ENCODE results near the gene PBX2.
"Not testable (repeated sequence)": the region's sequence is repeated elsewhere in the genome, so short reads cannot be mapped to it uniquely, and the experiment has no call there.

The PBX2 gene

DNA sequence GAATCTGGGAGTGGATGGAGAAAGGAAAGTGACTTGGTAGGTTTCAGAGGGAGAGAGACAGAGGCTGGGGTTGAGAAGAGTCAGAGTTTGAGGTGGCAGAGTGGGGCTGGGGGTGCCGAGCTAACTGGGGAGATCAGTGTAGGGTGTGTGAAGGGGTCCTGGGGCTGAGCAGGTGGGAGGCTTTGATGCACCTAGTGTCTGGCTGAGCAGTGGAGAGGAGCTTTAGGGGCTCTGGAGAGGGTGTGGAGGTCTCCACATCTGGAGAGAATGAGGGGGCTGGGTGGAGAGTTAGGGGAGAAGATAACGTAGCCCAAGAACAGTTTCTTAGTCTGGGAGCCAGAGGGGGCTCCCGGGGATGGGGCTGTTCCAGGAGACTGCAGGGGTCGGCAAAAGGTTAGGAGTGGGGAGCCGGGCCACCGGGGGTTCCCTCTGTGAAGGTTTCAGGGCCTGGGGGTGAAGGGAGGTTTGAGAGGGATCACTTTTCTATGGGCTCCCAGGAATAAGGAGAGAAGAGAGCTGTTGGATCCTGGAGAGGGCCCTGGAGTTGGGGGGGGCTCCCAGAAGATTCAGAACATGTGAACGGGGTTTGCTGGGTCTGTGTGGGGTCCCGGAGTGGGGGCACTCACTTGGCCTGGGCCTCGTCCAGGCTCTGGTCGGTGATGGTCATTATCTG is 797 bp downstream of the PBX2 start:
- peak overlapping the region; percentile 64 for H3K4me3 ChIP-seq (ENCODE audit: low read length)
- no peak for DNase-seq (ENCODE audit: low read depth, low spot score)

DNA sequence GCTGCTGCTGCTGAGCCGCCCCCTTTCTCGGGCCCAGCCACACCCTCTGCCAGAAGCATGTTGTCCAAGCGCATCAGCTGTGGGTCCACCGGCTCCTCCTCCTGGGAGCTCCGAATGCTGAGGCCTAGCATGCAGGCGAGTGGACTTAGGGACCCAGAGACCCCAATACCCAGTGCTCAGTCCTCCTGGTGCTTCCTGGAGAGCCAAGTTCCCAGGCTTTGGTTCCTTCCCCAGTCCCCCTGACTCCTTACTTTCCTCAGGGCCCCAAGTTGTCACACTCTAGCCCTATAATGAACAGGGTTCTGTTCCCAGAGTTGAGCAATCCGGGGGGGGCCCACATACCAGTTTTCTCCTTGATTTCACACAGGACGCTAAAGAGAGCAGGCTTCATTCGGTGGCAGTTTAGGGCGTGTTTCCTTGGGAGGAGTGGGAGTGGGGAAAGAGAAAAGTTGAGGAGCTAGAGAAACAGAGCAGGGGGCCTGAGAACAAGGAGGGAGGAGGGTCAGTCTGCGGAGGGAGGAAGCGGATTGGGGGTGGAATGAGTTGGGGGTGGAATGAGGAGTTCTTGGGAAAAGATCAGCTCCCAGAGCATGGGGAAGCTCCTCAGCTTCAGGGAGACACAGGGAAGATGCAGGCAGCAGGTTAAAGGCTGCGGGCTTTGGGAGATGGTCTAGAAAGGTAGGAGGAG is 1.5 kb downstream of the PBX2 start:
- no peak for DNase-seq (ENCODE audit: low read depth, low spot score)
- H3K4me3 ChIP-seq (ENCODE audit: low read length), result peak overlapping the region; percentile 64

DNA sequence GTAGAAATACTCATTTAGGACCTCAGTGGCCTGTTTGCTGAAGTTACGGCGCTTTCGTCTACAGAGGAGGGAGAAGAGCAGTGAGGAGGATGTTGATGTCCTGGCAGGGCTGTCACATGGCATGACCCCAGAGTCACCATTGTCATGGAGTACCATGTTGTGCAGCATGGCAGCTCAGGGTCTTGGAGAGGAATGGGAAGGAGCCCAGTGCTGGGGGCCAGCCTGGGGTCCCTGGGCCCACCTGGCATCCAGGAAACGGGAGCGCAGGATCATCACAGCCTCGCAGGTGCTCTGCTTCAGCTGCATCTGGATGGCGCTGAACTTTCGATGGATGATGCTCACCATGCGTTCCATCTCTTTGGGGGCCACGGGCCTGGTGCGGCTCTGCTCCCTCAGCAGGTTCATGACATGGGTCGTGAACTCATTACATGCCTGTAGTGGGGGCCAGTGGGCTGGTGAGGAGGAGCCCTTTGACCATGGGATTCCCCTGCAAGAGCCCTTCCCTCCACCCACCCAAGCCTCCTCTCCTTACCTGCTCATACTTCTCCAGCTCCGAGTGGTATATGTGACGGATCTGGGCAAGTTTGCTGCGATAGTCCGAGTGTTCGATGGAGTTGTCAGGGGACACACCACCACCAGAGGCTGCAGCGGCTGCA is 2.1 kb downstream of the PBX2 start:
- not testable (repeated sequence) for DNase-seq (ENCODE audit: low read depth, low spot score); H3K4me3 ChIP-seq (ENCODE audit: low read length)

DNA sequence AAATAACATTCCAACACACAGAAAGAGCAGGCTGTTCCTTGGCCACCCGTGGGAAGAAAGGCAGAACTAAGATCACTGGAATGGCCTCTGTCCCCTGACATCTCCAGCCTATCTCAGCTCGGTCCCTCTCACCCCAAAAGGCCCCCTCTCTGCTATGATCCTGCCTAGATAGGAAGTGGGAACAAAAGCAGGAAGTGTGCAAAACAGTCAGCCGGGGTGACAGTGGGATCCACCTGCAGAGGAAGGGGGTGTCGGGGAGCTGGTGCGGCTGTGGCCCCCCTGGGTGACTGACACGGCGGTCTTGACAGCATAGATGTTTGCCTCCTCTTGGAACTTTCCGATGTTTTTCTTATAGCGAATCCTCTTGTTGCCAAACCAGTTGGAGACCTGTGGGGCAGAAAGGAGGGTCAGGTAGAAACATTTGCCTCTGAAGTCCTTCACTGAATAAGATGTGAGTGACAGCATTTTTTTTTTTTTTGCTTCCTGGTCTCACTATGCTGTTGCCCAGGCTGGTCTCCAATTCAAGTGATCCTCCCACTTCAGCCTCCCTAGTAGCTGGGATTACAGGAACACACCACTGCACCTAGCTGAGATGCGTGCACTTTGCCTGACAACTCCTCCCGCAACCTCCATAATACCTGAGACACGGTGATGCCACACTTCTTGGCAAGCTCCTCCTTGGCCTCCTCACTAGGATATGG is 2.8 kb downstream of the PBX2 start:
- no peak overlapping the region for H3K4me3 ChIP-seq (ENCODE audit: low read length)
- DNase-seq (ENCODE audit: low read depth, low spot score), result no peak

DNA sequence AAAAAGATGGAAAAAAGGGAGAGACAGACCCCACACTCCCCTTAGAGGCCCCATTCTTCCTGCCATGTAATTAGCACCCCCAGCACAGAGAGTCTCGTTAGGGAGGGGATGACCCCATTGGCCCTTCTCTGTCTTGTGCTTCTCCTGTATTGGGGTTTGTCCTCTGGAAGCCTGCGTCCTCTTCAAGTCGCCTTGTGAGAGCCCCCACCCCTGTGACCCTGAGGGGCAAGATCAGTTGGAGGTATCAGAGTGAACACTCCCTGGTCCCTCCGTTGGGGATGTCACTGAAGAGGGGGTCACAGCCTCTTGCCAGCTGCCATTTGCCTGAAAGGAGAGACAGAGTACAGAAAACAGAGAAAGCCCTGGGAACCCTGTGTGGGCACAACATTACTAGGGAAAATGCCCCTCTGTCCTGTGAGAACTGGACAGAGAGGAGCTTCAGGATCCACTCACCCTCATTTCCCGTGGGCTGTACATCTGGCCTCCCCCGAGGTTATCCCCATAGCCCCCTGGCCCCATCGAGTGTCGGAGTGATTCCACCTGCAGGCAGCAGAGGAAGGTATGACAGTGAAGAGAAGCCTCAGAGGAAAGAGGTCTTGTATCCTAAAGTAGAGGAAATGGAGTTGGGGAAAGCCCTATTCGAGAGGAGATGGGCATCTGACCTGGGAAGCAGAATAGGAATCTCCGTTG is 3.7 kb downstream of the PBX2 start:
- H3K4me3 ChIP-seq (ENCODE audit: low read length), result not testable (repeated sequence)

DNA sequence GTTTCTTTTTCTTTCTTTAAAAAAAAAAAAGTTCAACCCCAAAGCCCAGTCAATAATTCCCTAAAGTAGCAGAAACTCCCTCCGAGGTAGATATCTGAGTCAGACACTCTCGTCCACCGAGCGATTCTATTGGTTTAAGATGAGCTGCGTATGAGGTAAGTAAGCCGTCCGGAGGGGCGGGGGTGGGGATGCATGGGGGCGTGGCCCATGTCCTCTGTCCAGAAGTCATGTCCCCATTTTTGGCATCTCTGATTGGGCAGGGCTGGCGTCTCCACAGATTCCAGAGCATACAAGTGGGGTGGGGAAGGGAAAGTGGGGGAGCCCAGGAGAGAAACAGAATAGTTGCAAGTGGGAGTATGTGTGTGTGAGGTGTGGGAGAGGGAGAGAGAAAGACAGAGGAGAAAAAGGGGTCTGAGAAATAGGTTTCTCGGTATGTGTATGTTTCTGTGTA is 4.3 kb downstream of the PBX2 start:
- H3K4me3 ChIP-seq (ENCODE audit: low read length); DNase-seq (ENCODE audit: low read depth, low spot score): not testable (repeated sequence)

More for the DNA sequence above, 3.7 kb downstream of the PBX2 start:
- DNase-seq (ENCODE audit: low read depth, low spot score), result not testable (repeated sequence)

DNA sequence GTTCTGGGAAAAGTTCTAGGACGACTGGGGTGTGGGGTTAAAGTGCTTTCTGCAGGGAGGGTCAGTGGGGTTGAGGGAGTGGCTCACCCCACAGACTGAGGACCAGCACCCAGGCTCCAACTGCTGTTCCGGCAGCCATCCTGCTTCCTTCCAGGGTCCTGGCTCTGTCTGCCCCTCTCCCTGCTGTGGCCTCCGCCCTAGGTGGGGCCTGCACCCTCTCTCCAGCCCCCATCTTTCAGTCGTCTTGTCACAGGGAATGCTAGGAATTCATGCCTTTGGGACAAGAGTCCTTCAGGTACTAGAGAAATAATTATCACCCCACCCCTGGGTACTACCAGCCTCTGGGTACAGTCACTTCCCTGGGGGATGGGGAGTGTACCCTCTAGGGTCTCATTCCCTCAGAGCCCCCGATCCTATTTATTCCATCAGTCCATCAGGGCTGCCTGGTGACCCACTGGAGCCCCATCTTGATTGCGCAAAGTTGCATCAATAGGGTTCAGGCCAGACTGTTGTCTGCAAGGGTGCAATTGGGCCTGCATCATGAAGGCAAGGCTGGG is 5.8 kb downstream of the PBX2 start, which contains the start of gene AGER:
Gene AGER, minus strand, starts transcription at position 170 of the 557 bp plus-strand sequence. Its CDS starts 31 bp downstream, at position 139.
- no peak for DNase-seq (ENCODE audit: low read depth, low spot score)
- H3K4me3 ChIP-seq (ENCODE audit: low read length), result no peak within 1 kb of the TSS

DNA sequence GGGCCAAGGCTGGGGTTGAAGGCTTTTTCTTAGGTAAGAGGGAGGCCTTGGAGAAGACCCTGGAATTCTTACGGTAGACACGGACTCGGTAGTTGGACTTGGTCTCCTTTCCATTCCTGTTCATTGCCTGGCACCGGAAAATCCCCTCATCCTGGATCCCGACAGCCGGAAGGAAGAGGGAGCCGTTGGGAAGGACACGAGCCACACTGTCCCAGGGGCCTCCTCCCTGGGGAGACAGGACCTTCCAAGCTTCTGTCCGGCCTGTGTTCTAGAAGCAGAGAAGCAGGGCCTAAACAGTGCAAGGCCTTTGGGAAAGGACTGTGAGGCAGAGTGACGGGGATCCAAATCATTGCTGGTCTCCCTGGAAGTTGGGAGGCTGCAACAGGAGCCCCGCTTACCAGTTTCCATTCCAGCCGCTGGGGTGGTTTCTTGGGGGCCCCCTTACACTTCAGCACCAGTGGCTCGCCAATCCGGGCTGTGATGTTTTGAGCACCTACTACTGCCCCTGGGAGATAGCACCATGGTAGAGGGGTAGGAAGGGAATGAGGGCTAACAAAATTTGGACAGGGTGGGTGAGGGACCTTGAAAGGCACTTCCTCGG is 6.4 kb downstream of the PBX2 start:
- DNase-seq (ENCODE audit: low read depth, low spot score), result no peak
- no peak overlapping the region for H3K4me3 ChIP-seq (ENCODE audit: low read length)

DNA sequence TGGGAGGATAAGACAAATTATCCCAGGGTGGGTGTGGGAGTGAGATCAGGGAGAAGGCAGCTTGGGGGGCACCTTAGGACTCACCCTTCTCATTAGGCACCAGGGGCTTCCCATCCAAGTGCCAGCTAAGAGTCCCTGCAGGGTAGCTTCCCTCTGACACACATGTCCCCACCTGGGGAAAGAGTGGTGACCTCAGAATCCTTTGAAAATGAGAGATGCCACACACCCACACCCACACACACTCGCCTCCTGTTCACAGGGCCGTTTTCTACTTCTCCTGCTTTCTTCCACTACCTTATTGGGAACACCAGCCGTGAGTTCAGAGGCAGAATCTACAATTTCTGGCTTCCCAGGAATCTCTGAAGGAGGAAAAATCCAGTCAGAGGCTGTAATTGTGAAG is 7.0 kb downstream of the PBX2 start:
- no peak for DNase-seq (ENCODE audit: low read depth, low spot score)
- no peak overlapping the region for H3K4me3 ChIP-seq (ENCODE audit: low read length)

DNA sequence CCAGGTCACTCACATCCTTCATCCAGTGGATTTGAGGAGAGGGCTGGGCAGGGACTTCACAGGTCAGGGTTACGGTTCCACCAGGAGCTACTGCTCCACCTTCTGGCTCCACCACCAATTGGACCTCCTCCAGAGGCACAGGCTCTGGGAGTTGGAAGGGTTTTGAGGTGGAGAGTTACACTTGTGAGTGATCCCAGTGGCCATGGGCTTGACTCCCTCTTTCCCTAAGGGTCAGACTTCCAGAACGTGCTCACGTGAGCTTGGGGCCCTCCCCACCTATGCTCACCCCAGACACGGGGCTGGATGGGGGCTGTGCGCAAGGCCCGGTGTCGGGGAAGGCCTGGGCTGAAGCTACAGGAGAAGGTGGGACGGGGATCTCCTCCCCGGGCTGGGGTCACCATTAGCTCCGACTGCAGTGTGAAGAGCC is 7.4 kb downstream of the PBX2 start:
- no peak overlapping the region for H3K4me3 ChIP-seq (ENCODE audit: low read length)
- no peak for DNase-seq (ENCODE audit: low read depth, low spot score)

DNA sequence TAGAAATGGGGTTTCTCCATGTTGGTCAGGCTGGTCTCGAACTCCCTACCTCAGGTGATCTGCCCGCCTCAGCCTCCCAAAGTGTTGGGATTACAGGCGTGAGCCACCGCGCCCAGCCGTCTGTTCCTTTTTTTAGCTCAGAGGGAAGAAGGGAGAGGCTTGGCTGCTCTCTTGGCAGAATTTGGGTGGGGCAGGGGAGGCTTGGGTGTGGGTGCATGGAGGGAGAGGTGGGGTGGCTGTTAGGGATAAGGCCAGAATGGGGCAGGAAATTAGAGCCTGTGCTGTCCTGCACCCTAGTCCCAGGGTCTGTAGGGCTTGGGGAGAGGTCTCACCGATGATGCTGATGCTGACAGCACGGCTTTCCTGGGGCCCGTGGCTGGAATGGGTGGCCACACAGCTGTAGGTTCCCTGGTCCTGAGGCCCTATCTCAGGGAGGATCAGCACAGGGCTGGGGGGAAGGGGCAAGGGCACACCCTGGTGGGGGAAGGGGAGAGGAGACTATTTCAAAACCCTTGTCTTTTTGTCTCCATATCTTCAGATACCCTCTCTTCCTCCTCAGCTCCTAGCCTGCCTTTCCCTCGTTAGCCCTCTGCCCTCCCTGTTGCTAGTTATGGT is 8.0 kb downstream of the PBX2 start:
- H3K4me3 ChIP-seq (ENCODE audit: low read length), result no peak overlapping the region
- no peak for DNase-seq (ENCODE audit: low read depth, low spot score)

DNA sequence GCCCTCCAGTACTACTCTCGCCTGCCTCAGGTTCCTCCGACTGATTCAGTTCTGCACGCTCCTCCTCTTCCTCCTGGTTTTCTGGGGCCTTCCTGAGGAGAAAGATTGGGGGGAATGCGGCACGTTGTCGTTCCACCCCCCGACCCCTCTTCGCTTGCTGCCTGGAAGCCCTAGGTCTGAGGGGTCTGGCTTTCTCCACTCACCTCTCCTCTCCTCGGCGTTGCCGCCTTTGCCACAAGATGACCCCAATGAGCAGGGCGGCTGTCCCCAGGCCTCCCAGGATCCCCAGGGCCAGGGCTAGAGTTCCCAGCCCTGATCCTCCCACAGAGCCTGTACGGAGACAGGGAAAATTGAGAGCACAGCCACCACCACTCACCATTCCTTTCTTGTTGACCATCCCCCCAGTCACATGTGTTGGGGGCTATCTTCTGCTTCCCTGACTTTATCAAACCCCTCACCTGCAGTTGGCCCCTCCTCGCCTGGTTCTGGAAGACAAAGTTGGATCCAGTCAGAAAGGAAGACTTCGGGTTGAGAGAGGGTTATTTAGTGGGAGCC is 8.8 kb downstream of the PBX2 start:
- no peak for DNase-seq (ENCODE audit: low read depth, low spot score)
- no peak overlapping the region for H3K4me3 ChIP-seq (ENCODE audit: low read length)

DNA sequence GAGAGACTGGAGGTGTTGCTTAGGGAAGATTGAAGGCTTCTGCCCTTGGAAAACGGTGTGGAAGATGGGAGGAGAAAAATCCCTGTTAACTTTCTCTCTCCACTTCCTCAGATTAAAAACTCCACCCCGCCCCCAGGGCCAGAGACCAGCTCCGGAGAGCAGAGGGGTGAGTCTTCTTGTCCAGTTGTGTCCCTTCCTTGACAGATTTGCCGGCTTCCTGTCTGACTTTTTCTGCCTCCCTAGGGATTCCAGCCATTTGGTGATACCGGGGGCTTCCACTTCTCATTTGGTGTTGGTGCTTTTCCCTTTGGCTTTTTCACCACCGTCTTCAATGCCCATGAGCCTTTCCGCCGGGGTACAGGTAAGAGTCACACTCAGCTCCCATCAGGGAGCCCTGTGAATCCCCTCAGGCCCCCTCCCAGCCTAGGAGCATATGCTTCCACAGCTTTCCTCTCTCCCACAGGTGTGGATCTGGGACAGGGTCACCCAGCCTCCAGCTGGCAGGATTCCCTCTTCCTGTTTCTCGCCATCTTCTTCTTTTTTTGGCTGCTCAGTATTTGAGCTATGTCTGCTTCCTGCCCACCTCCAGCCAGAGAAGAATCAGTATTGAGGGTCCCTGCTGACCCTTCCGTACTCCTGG is 10.1 kb downstream of the PBX2 start:
- no peak overlapping the region for H3K4me3 ChIP-seq (ENCODE audit: low read length)
- DNase-seq (ENCODE audit: low read depth, low spot score), result no peak

DNA sequence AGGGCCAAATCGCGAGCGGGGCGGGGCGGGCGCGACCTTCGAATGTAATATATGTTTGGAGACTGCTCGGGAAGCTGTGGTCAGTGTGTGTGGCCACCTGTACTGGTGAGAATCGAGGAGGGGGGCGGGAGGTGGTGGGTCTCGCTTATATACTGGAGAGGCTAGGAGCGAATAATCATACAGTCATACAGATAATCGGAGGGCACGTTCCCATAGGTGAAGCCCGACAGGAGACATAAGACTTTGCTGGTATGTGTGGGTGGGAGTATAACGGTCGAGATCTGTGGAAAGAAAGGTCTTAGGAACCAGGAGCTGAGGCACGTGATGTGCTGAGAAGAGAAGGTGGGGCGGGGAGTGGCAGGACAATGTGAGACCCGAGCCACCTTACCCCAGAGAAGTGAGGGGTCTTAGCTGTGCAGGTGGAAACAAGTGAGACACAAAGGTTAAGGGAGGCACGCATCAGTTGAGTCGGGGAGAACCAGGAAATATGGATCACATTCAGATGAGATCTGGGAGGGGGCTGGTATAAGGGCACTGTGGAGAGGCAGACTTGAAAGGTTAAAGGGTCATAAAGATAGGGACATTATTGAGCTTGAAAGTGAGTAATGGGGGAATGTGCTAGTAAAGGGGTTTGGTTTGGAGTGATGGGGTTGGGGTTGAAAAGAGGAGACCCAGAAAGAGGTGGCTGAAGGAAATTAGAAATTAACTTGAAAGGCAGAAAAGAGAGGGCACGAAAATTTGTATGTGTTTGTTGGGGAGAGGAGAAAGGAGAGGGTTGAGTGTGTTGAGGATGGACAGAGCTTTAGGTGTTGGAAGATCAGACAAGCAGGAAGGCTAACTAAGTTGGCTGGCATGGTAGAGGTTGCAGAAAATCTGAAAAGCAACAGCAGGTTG is 11.2 kb downstream of the PBX2 start:
- H3K4me3 ChIP-seq (ENCODE audit: low read length), result peak overlapping the region; percentile 96
- DNase-seq (ENCODE audit: low read depth, low spot score), result no peak

DNA sequence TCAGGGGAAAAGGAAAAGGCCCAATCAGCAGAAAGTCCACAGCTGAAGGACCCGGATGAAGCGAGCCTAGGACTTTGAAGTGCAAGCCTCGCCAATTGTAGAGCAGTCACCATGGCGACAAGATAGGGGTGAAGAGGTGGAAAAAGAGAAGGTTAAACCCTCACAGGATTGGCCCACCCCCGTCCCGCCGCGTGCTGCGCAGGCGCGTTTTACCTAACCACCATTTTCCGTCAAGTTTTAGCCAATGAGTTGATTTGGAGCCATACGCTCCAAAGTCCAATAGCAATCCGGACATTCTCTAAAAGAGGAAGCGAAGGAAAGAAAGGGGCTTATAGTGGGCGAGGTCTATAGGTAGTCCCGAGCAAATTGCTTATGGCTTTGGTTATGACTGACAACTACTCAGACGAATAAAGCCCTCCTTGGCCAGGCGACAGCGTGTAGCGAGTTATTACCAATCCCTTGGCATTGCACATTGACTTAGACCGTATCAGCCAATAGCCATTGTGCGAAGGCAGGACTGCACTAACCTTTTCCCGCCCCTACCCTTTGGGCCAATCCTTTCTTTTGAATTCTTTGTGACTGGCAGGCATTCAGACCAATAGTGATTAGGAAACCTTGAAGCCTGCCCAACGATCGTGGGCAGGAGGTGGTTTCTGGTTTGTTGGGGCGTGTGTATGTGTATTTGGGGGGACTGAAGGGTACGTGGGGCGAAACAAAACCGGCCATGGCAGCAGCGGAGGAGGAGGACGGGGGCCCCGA is 12.0 kb downstream of the PBX2 start, which contains the start of gene RNF5:
Gene RNF5, plus strand, starts transcription at position 618 of the 759 bp plus-strand sequence. Its CDS starts 107 bp downstream, at position 725.
- H3K4me3 ChIP-seq (ENCODE audit: low read length), result peak within 1 kb of the TSS; percentile 96
- peak; percentile 100 for DNase-seq (ENCODE audit: low read depth, low spot score)
